ENCODE measurements around the gene LTBP2.

Gene LTBP2

DNA sequence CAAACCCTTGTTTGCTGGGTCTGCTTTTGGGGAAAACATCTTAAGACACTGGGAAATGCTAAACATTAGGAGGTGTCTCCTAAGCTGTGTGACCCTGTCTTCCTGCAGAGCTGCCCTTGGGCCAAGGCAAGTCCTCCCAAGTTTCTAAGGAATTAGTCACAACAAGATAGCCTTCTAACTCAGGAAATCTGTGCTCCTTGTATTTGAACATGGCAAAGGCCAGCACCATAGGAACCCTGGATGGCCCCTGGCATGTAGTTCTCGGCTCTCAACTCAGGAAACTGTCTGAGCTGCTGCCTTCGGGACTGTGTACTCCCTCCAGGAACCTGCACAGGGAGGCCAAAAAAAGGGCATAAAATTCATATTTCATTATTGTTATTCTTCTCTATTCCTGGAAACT, 37.6 kb upstream of the LTBP2 start:
- Histone ChIP-seq H3K9me3 (ENCODE audit: control insufficient read depth, insufficient read depth, low read depth, low read length) (no peaks in the 10 kb centered on the region), H3K27ac (ENCODE audit: extremely low read depth, low read depth, low read length) (no peak overlapping the region), H3K4me1 (ENCODE audit: control insufficient read depth, insufficient read depth, low read length) (peaks cover 12% of the 10 kb centered on the region), H3K36me3 (ENCODE audit: control insufficient read depth in 2 of 2, insufficient read depth in 1 of 2, low read length in 2 of 2) (peaks cover 0 to 4% of the 10 kb centered on the region in 2 experiments; a peak in 1 of 3 replicates), H3K4me3 (ENCODE audit: low read depth, low read length) (no peak overlapping the region)
- CTCF ChIA-PET, result interaction anchor here (0.5 to 0.7 kb wide), 2 partner anchors 14 to 180 kb away, joined by 3 to 4 read pairs; no protein-coding TSS in a partner anchor
- POLR2A ChIA-PET, result no interaction called here
- no peak for TF ChIP-seq ZNF184 (tag by site-specific recombination; IDR thresholded peaks at IDR 0.05)
- no peak for TF ChIP-seq OSR2 (tag by site-specific recombination; IDR thresholded peaks at IDR 0.05)
- no peak for TF ChIP-seq ZNF571 (tag by site-specific recombination; IDR thresholded peaks at IDR 0.05)
- TF ChIP-seq ZNF555 (tag by site-specific recombination; conservative IDR thresholded peaks at IDR 0.05), result no peak
- TF ChIP-seq, protein P1, sequence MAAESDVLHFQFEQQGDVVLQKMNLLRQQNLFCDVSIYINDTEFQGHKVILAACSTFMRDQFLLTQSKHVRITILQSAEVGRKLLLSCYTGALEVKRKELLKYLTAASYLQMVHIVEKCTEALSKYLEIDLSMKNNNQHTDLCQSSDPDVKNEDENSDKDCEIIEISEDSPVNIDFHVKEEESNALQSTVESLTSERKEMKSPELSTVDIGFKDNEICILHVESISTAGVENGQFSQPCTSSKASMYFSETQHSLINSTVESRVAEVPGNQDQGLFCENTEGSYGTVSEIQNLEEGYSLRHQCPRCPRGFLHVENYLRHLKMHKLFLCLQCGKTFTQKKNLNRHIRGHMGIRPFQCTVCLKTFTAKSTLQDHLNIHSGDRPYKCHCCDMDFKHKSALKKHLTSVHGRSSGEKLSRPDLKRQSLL (tag by site-specific recombination; IDR thresholded peaks at IDR 0.05), result no peak
- TF ChIP-seq ZNF654 (tag by site-specific recombination; IDR thresholded peaks at IDR 0.05; ENCODE audit: low read depth), result no peak
- no peak for TF ChIP-seq ZSCAN23 (tag by site-specific recombination; IDR thresholded peaks at IDR 0.05)
- no peak for TF ChIP-seq ZNF529 (tag by site-specific recombination; IDR thresholded peaks at IDR 0.05; ENCODE audit: insufficient replicate concordance)
- TF ChIP-seq, protein P2, sequence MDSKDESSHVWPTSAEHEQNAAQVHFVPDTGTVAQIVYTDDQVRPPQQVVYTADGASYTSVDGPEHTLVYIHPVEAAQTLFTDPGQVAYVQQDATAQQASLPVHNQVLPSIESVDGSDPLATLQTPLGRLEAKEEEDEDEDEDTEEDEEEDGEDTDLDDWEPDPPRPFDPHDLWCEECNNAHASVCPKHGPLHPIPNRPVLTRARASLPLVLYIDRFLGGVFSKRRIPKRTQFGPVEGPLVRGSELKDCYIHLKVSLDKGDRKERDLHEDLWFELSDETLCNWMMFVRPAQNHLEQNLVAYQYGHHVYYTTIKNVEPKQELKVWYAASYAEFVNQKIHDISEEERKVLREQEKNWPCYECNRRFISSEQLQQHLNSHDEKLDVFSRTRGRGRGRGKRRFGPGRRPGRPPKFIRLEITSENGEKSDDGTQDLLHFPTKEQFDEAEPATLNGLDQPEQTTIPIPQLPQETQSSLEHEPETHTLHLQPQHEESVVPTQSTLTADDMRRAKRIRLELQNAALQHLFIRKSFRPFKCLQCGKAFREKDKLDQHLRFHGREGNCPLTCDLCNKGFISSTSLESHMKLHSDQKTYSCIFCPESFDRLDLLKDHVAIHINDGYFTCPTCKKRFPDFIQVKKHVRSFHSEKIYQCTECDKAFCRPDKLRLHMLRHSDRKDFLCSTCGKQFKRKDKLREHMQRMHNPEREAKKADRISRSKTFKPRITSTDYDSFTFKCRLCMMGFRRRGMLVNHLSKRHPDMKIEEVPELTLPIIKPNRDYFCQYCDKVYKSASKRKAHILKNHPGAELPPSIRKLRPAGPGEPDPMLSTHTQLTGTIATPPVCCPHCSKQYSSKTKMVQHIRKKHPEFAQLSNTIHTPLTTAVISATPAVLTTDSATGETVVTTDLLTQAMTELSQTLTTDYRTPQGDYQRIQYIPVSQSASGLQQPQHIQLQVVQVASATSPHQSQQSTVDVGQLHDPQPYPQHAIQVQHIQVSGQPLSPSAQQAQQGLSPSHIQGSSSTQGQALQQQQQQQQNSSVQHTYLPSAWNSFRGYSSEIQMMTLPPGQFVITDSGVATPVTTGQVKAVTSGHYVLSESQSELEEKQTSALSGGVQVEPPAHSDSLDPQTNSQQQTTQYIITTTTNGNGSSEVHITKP (tag by site-specific recombination; IDR thresholded peaks at IDR 0.05), result no peak
- TF ChIP-seq ZNF423 (tag by site-specific recombination; IDR thresholded peaks at IDR 0.05), result no peak
- TF ChIP-seq ZFP69B (tag by site-specific recombination; IDR thresholded peaks at IDR 0.05), result no peak
- TF ChIP-seq OVOL3 (tag by site-specific recombination; IDR thresholded peaks at IDR 0.05), result no peak
- TF ChIP-seq ZNF768 (tag by site-specific recombination; IDR thresholded peaks at IDR 0.05), result no peak
- no peak for TF ChIP-seq ZNF660 (tag by site-specific recombination; IDR thresholded peaks at IDR 0.05)
- TF ChIP-seq, protein P3, sequence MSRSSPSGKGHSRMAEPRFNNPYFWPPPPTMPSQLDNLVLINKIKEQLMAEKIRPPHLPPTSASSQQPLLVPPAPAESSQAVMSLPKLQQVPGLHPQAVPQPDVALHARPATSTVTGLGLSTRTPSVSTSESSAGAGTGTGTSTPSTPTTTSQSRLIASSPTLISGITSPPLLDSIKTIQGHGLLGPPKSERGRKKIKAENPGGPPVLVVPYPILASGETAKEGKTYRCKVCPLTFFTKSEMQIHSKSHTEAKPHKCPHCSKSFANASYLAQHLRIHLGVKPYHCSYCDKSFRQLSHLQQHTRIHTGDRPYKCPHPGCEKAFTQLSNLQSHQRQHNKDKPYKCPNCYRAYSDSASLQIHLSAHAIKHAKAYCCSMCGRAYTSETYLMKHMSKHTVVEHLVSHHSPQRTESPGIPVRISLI (tag by site-specific recombination; IDR thresholded peaks at IDR 0.05), result no peak
- TF ChIP-seq ZNF248 (tag by site-specific recombination; IDR thresholded peaks at IDR 0.05), result no peak
- TF ChIP-seq, protein P4, sequence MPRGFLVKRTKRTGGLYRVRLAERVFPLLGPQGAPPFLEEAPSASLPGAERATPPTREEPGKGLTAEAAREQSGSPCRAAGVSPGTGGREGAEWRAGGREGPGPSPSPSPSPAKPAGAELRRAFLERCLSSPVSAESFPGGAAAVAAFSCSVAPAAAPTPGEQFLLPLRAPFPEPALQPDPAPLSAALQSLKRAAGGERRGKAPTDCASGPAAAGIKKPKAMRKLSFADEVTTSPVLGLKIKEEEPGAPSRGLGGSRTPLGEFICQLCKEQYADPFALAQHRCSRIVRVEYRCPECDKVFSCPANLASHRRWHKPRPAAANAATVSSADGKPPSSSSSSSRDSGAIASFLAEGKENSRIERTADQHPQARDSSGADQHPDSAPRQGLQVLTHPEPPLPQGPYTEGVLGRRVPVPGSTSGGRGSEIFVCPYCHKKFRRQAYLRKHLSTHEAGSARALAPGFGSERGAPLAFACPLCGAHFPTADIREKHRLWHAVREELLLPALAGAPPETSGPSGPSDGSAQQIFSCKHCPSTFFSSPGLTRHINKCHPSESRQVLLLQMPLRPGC (tag by site-specific recombination; IDR thresholded peaks at IDR 0.05), result no peak
- no peak for TF ChIP-seq ZNF266 (tag by site-specific recombination; IDR thresholded peaks at IDR 0.05; ENCODE audit: low read depth)
- TF ChIP-seq ZNF626 (tag by site-specific recombination; IDR thresholded peaks at IDR 0.05), result no peak
- no peak for TF ChIP-seq ZNF629 (tag by site-specific recombination; IDR thresholded peaks at IDR 0.05)
